Prostate gland (tissue), 2 donors: ENCODE results near the gene SLC8A3.

Experiments used
- POLR2A ChIP-seq: fragments of 450-650 bp; IDR thresholded peaks from one replicate; pipeline ENCODE4 v1.6.1; 2016; ENCODE audit warnings: antibody characterized with exemption, mild to moderate bottlenecking
- POLR2AphosphoS5 ChIP-seq: sonication (generic); formaldehyde crosslinking; IDR thresholded peaks from one replicate; pipeline ENCODE4 v1.6.1; 2017; ENCODE audit warnings: antibody characterized with exemption
- TF ChIP-seq, protein P1 (sequence below), 4 experiments: fragments of 200-600 bp in 2 of 4; fragments of 450-650 bp in 2 of 4; sonication (generic) in 2 of 4; IDR thresholded peaks; 1 replicate in 3 of 4; 2 replicates in 1 of 4; pipeline ENCODE4 v1.5.1; 2016 to 2019; ENCODE audit warnings: antibody characterized with exemption in 4 of 4, mild to moderate bottlenecking in 2 of 4, moderate library complexity in 2 of 4

DNA sequence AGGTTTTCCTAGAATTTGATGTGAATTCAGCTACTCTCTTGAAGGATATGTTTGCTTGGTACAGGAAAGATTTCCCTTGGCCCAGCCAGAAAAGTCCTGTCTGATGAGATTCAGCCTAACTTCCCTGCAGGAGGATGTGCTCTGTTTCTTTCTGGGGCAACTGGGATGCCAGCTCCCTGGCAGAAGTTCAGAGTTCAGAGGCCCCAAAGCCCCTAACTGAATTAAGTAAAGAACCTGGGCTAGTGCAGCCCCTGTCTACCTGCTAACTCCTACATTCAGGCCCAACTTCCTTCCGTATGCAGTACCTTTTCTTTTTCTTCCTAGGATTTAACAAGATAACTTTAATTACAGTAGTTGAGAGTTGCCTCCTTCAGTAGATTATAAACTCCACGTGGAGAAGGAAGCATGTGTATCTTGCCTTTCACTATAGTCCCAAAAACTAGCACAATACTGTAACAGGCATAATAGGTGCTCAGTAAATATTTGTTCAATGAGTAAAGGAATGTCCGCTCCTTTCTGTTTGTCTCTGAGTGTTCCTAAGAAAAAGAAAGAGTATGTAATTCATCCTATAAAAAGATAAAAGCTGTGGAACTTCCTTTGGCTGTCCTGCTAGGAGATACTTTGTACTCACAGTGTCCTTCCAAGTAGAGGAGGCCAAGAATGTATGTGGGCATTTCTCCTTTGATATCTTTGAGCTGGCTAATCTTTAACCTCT, 141.0 kb downstream of the SLC8A3 start:
- TF ChIP-seq, protein P1, sequence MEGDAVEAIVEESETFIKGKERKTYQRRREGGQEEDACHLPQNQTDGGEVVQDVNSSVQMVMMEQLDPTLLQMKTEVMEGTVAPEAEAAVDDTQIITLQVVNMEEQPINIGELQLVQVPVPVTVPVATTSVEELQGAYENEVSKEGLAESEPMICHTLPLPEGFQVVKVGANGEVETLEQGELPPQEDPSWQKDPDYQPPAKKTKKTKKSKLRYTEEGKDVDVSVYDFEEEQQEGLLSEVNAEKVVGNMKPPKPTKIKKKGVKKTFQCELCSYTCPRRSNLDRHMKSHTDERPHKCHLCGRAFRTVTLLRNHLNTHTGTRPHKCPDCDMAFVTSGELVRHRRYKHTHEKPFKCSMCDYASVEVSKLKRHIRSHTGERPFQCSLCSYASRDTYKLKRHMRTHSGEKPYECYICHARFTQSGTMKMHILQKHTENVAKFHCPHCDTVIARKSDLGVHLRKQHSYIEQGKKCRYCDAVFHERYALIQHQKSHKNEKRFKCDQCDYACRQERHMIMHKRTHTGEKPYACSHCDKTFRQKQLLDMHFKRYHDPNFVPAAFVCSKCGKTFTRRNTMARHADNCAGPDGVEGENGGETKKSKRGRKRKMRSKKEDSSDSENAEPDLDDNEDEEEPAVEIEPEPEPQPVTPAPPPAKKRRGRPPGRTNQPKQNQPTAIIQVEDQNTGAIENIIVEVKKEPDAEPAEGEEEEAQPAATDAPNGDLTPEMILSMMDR (IDR thresholded peaks at IDR 0.05): no peak
- TF ChIP-seq POLR2A: no peak
- peak; percentile 66 for TF ChIP-seq POLR2AphosphoS5
